ENCODE measurements around the gene F12. TPM values are rescaled to one million over a fixed set of nuclear protein-coding genes. Genes with fewer than 3 reads are reported as not detected.
"Not testable (repeated sequence)": the region's sequence is repeated elsewhere in the genome, so short reads cannot be mapped to it uniquely, and the experiment has no call there.

Gene F12
- total and polyA plus RNA-seq, 2 experiments from 2014 or later = 0.43 to 1.8 TPM

- Histone ChIP-seq H2AFZ (peak overlapping the region; percentile 89), H3K9me2 (ENCODE audit: insufficient read depth) (no peaks in the 10 kb centered on the region), H3K27me3 (replicated peaks; ENCODE audit: insufficient read depth) (no peaks in the 10 kb centered on the region), H3K4me1 (ENCODE audit: insufficient read depth) (peaks cover 10% of the 10 kb centered on the region), H3K36me3 (ENCODE audit: low read depth) (no peaks in the 10 kb centered on the region), H3K9me3 (ENCODE audit: low read depth) (no peaks in the 10 kb centered on the region), H3K27ac (peak overlapping the region; percentile 79), H3K79me2 (ENCODE audit: insufficient read depth) (peaks cover 28% of the 10 kb centered on the region), H3K9ac (peak overlapping the region; percentile 80), H4K20me1 (ENCODE audit: insufficient read depth) (no peaks in the 10 kb centered on the region), H3F3A (ENCODE audit: insufficient read depth) (no peaks in the 10 kb centered on the region), H3K4me3 (peak overlapping the region; percentile 74), H3K4me2 (ENCODE audit: unreplicated experiment) (peak overlapping the region; percentile 68)
- 1 to 3% methylated on average over 47 to 52 of the region's 52 CpGs for WGBS, 2 experiments (ENCODE audit: low coverage in 1 of 2, low lambda C conversion rate in 2 of 2, missing lambda C conversion rate in 2 of 2)
- DNase-seq = peak; percentile 100
- TF ChIP-seq EZH2 (IDR thresholded peaks at IDR 0.05; ENCODE audit: insufficient read depth, poor library complexity, severe bottlenecking) (no peak), EZH2phosphoT487 (IDR thresholded peaks at IDR 0.05; ENCODE audit: insufficient read depth, low read depth) (no peak)
- in situ Hi-C loops (cut with MboI) = no loop called here
These were observed 16.6 kb upstream of the F12 start for GRCh38 chr5:177425801-177426565.

GRCh38 chr5:177425196-177425800 is 15.9 kb upstream of the F12 start:
- Histone ChIP-seq H4K20me1 (ENCODE audit: insufficient read depth) (no peaks in the 10 kb centered on the region), H3K4me2 (ENCODE audit: unreplicated experiment) (peak overlapping the region; percentile 68), H3K36me3 (ENCODE audit: low read depth) (no peaks in the 10 kb centered on the region), H3K79me2 (ENCODE audit: insufficient read depth) (peaks cover 28% of the 10 kb centered on the region), H3K9me3 (ENCODE audit: low read depth) (no peaks in the 10 kb centered on the region), H3K27me3 (replicated peaks; ENCODE audit: insufficient read depth) (no peaks in the 10 kb centered on the region), H3K4me3 (peak overlapping the region; percentile 74), H3K9ac (peak overlapping the region; percentile 80), H2AFZ (peak overlapping the region; percentile 89), H3K9me2 (ENCODE audit: insufficient read depth) (no peaks in the 10 kb centered on the region), H3F3A (ENCODE audit: insufficient read depth) (no peaks in the 10 kb centered on the region), H3K27ac (peak overlapping the region; percentile 79), H3K4me1 (ENCODE audit: insufficient read depth) (peaks cover 10% of the 10 kb centered on the region)
- 34 to 35% methylated on average over 13 of the region's 13 CpGs for WGBS, 2 experiments (ENCODE audit: low coverage in 1 of 2, low lambda C conversion rate in 2 of 2, missing lambda C conversion rate in 2 of 2)
- no peak for DNase-seq
- in situ Hi-C loops (cut with MboI) = no loop called here
- TF ChIP-seq EZH2 (IDR thresholded peaks at IDR 0.05; ENCODE audit: insufficient read depth, poor library complexity, severe bottlenecking) (no peak), EZH2phosphoT487 (IDR thresholded peaks at IDR 0.05; ENCODE audit: insufficient read depth, low read depth) (no peak)

- no peak overlapping the region for H2AFZ ChIP-seq
- H3K27me3 ChIP-seq (replicated peaks; ENCODE audit: insufficient read depth) = no peaks in the 10 kb centered on the region
- H3K9ac ChIP-seq = no peak overlapping the region
- no peak for DNase-seq
- H3K36me3 ChIP-seq (ENCODE audit: low read depth) = no peaks in the 10 kb centered on the region
- no peak for TF ChIP-seq EZH2 (IDR thresholded peaks at IDR 0.05; ENCODE audit: insufficient read depth, poor library complexity, severe bottlenecking)
- no peak for TF ChIP-seq EZH2phosphoT487 (IDR thresholded peaks at IDR 0.05; ENCODE audit: insufficient read depth, low read depth)
- in situ Hi-C loops (cut with MboI) = no loop called here
- no peaks in the 10 kb centered on the region for H3F3A ChIP-seq (ENCODE audit: insufficient read depth)
- H3K4me3 ChIP-seq = no peak overlapping the region
- peaks cover 18% of the 10 kb centered on the region for H3K79me2 ChIP-seq (ENCODE audit: insufficient read depth)
- peaks cover 10% of the 10 kb centered on the region for H3K4me1 ChIP-seq (ENCODE audit: insufficient read depth)
- no peaks in the 10 kb centered on the region for H4K20me1 ChIP-seq (ENCODE audit: insufficient read depth)
- no peaks in the 10 kb centered on the region for H3K9me2 ChIP-seq (ENCODE audit: insufficient read depth)
- H3K9me3 ChIP-seq (ENCODE audit: low read depth) = no peaks in the 10 kb centered on the region
- H3K27ac ChIP-seq = no peak overlapping the region
- WGBS, 2 experiments (ENCODE audit: low coverage in 1 of 2, low lambda C conversion rate in 2 of 2, missing lambda C conversion rate in 2 of 2) = 66 to 72% methylated on average over 2 of the region's 2 CpGs
- no peak overlapping the region for H3K4me2 ChIP-seq (ENCODE audit: unreplicated experiment)
These were observed 14.3 kb upstream of the F12 start for GRCh38 chr5:177423671-177424070.

GRCh38 chr5:177421062-177421798 is 11.9 kb upstream of the F12 start:
- H3F3A ChIP-seq (ENCODE audit: insufficient read depth) = no peaks in the 10 kb centered on the region
- DNase-seq = peak; percentile 51
- no peak overlapping the region for H3K4me3 ChIP-seq
- H3K9me3 ChIP-seq (ENCODE audit: low read depth) = no peaks in the 10 kb centered on the region
- no peak overlapping the region for H3K27ac ChIP-seq
- no peaks in the 10 kb centered on the region for H3K9me2 ChIP-seq (ENCODE audit: insufficient read depth)
- H3K36me3 ChIP-seq (ENCODE audit: low read depth) = no peaks in the 10 kb centered on the region
- no peak overlapping the region for H3K4me2 ChIP-seq (ENCODE audit: unreplicated experiment)
- no peak overlapping the region for H3K9ac ChIP-seq
- no peaks in the 10 kb centered on the region for H3K79me2 ChIP-seq (ENCODE audit: insufficient read depth)
- in situ Hi-C loops (cut with MboI) = no loop called here
- H3K4me1 ChIP-seq (ENCODE audit: insufficient read depth) = no peaks in the 10 kb centered on the region; the same call in 1 of the 2 replicates
- H4K20me1 ChIP-seq (ENCODE audit: insufficient read depth) = no peaks in the 10 kb centered on the region
- H3K27me3 ChIP-seq (replicated peaks; ENCODE audit: insufficient read depth) = no peaks in the 10 kb centered on the region
- 65 to 69% methylated on average over 6 of the region's 6 CpGs for WGBS, 2 experiments (ENCODE audit: low coverage in 1 of 2, low lambda C conversion rate in 2 of 2, missing lambda C conversion rate in 2 of 2)
- TF ChIP-seq EZH2phosphoT487 (IDR thresholded peaks at IDR 0.05; ENCODE audit: insufficient read depth, low read depth) = no peak
- no peak overlapping the region for H2AFZ ChIP-seq

GRCh38 chr5:177420472-177420871 is 11.1 kb upstream of the F12 start:
- H3K27ac ChIP-seq; H4K20me1 ChIP-seq (ENCODE audit: insufficient read depth); DNase-seq; H3K4me2 ChIP-seq (ENCODE audit: unreplicated experiment); H3K36me3 ChIP-seq (ENCODE audit: low read depth); H3K4me1 ChIP-seq (ENCODE audit: insufficient read depth); H3F3A ChIP-seq (ENCODE audit: insufficient read depth); H3K27me3 ChIP-seq (replicated peaks; ENCODE audit: insufficient read depth); H3K4me3 ChIP-seq; H3K79me2 ChIP-seq (ENCODE audit: insufficient read depth); in situ Hi-C loops (cut with MboI); H2AFZ ChIP-seq; H3K9me2 ChIP-seq (ENCODE audit: insufficient read depth); H3K9ac ChIP-seq; H3K9me3 ChIP-seq (ENCODE audit: low read depth): not testable (repeated sequence)
- WGBS, 2 experiments (ENCODE audit: low coverage in 1 of 2, low lambda C conversion rate in 2 of 2, missing lambda C conversion rate in 2 of 2) = 70 to 73% methylated on average over 7 of the region's 7 CpGs

Data from GM23248 (cell line).